Measurements from ENCODE around the gene SOHLH1.

- TF ChIP-seq, protein P1, sequence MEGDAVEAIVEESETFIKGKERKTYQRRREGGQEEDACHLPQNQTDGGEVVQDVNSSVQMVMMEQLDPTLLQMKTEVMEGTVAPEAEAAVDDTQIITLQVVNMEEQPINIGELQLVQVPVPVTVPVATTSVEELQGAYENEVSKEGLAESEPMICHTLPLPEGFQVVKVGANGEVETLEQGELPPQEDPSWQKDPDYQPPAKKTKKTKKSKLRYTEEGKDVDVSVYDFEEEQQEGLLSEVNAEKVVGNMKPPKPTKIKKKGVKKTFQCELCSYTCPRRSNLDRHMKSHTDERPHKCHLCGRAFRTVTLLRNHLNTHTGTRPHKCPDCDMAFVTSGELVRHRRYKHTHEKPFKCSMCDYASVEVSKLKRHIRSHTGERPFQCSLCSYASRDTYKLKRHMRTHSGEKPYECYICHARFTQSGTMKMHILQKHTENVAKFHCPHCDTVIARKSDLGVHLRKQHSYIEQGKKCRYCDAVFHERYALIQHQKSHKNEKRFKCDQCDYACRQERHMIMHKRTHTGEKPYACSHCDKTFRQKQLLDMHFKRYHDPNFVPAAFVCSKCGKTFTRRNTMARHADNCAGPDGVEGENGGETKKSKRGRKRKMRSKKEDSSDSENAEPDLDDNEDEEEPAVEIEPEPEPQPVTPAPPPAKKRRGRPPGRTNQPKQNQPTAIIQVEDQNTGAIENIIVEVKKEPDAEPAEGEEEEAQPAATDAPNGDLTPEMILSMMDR (IDR thresholded peaks at IDR 0.05; ENCODE audit: low read depth, low read length) = no peak
- TF ChIP-seq EZH2phosphoT487 (IDR thresholded peaks at IDR 0.05; ENCODE audit: low read depth) = no peak
Measured at GRCh38 chr9:135718616-135719015, 19.3 kb upstream of the SOHLH1 start.
